Astrocyte (in vitro differentiated cells and primary cell): ENCODE data around the gene KIAA0232. TPM values are rescaled to one million over a fixed set of nuclear protein-coding genes. Genes with fewer than 3 reads are reported as not detected.

Source experiments
- DNase-seq: peaks from one replicate; pipeline ENCODE4 v3.0.0-alpha.2; 2010; ENCODE audit warnings: low read depth
- FAIRE-seq: peaks from 2 replicates; lab custom pipeline; 2011; peaks lifted over from hg19 to GRCh38; lab: Jason Lieb, UNC
- H2AFZ ChIP-seq: 2 replicates; pipeline ENCODE4 v1.6.0; 2012; ENCODE audit warnings: low read depth, low read length, inconsistent platforms
- H3K27ac ChIP-seq: 2 replicates; pipeline ENCODE4 v1.5.1; 2011; ENCODE audit warnings: low read depth, low read length, inconsistent platforms
- H3K27me3 ChIP-seq: 2 replicates; pipeline ENCODE4 v1.6.0; 2011; ENCODE audit warnings: low read length, inconsistent platforms; ENCODE audit not compliant: insufficient read depth
- H3K36me3 ChIP-seq: 2 replicates; pipeline ENCODE4 v1.5.1; 2011; ENCODE audit warnings: low read length, inconsistent platforms; ENCODE audit not compliant: insufficient read depth
- H3K4me1 ChIP-seq: 2 replicates; pipeline ENCODE4 v1.5.1; 2011; ENCODE audit warnings: low read length, inconsistent platforms; ENCODE audit not compliant: insufficient read depth
- H3K4me2 ChIP-seq: 2 replicates; pipeline ENCODE4 v1.6.0; 2012; ENCODE audit warnings: low read length, inconsistent platforms
- H3K4me3 ChIP-seq: 2 replicates; pipeline ENCODE4 v1.5.1; 2011; ENCODE audit warnings: low read depth, mild to moderate bottlenecking, low read length, inconsistent platforms; ENCODE audit not compliant: insufficient read depth
- H3K79me2 ChIP-seq: 2 replicates; pipeline ENCODE4 v1.6.0; 2012; ENCODE audit warnings: mild to moderate bottlenecking, low read length, inconsistent platforms; ENCODE audit not compliant: insufficient read depth
- H3K9ac ChIP-seq: 2 replicates; pipeline ENCODE4 v1.6.0; 2012; ENCODE audit warnings: mild to moderate bottlenecking, low read length, inconsistent platforms
- H3K9me3 ChIP-seq: 2 replicates; pipeline ENCODE4 v1.5.1; 2012; ENCODE audit warnings: low read depth, mild to moderate bottlenecking, low read length, inconsistent platforms; ENCODE audit not compliant: insufficient read depth
- H4K20me1 ChIP-seq: 2 replicates; pipeline ENCODE4 v1.6.0; 2012; ENCODE audit warnings: low read length, inconsistent platforms; ENCODE audit not compliant: insufficient read depth
- H3K27ac Mint-ChIP-seq: one replicate; pipeline ENCODE4 v1.8.0; 2021; ENCODE audit warnings: mild to moderate bottlenecking, mixed read lengths; ENCODE audit not compliant: unreplicated experiment
- H3K27me3 Mint-ChIP-seq: one replicate; pipeline ENCODE4 v1.8.0; 2021; ENCODE audit warnings: low read depth, mixed read lengths; ENCODE audit not compliant: unreplicated experiment
- H3K36me3 Mint-ChIP-seq: one replicate; pipeline ENCODE4 v1.8.0; 2021; ENCODE audit warnings: low read depth, mixed read lengths; ENCODE audit not compliant: unreplicated experiment
- H3K4me1 Mint-ChIP-seq: one replicate; pipeline ENCODE4 v1.8.0; 2021; ENCODE audit warnings: low read depth, mixed read lengths; ENCODE audit not compliant: unreplicated experiment
- H3K4me3 Mint-ChIP-seq: one replicate; pipeline ENCODE4 v1.8.0; 2021; ENCODE audit warnings: mild to moderate bottlenecking, moderate library complexity, mixed read lengths; ENCODE audit not compliant: unreplicated experiment
- H3K9me3 Mint-ChIP-seq: one replicate; pipeline ENCODE4 v1.8.0; 2021; ENCODE audit warnings: mild to moderate bottlenecking, mixed read lengths; ENCODE audit not compliant: unreplicated experiment
- CTCF ChIP-seq: IDR thresholded peaks from 2 replicates; pipeline ENCODE4 v1.5.1; 2011; ENCODE audit warnings: low read depth, mild to moderate bottlenecking, inconsistent platforms, low read length, moderate library complexity; ENCODE audit not compliant: insufficient read depth
- EZH2 ChIP-seq: IDR thresholded peaks from 2 replicates; pipeline ENCODE4 v1.6.1; 2012; ENCODE audit warnings: mild to moderate bottlenecking, low read length, inconsistent platforms; ENCODE audit not compliant: insufficient read depth
- total RNA-seq: library from RNA; stranded (reverse); gene quantifications from 2 replicates; pipeline ENCODE4 v1.2.1, GENCODE V29; 2021

The KIAA0232 gene
- total RNA-seq, 1 donor from 2014 or later: 27.6 TPM

DNA sequence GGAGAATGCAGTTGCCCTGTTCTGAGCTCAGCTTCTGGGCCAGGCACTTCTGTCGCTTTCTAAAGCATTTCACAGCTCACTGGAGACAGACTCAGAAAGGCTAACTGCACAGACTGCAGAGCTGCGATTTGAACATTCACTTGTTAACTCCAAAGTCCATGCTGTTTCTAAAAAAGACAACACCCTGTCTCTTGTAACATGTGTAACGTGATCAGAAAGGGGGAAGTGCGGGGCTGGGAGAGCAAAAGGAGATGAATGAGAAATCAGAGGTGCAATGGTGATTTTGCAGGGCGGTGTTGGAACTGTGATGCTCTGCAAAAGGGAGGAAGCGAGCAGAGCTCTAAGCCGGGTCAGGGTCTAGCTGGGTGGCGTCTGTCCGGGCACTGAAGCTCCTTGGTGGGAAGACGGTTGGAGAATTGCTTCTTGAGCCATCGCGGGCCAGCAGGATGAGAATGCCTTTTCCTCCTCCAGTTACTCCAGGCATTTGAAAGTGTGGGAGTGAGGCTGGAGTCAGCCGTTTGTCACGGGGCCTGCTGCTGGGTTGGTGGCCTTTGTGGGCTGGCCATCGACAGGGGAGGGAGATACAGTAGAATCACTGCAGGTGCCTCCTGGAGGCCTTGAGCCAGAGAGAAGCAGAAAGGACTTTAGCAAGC is 147.4 kb downstream of the KIAA0232 start:
- Histone ChIP-seq H3K4me3 (no peak overlapping the region), H3K79me2 (peaks cover 14% of the 10 kb centered on the region), H4K20me1 (peaks cover 45% of the 10 kb centered on the region), H3K4me2 (peak overlapping the region; percentile 8), H3K27ac (no peak overlapping the region), H2AFZ (no peak overlapping the region), H3K36me3 (no peaks in the 10 kb centered on the region), H3K27me3 (no peaks in the 10 kb centered on the region), H3K9me3 (no peaks in the 10 kb centered on the region), H3K9ac (no peak overlapping the region), H3K4me1 (peaks cover 5% of the 10 kb centered on the region)
- peaks cover 19% of the 10 kb centered on the region for H3K36me3 Mint-ChIP-seq
- peaks cover 4% of the 10 kb centered on the region for H3K9me3 Mint-ChIP-seq
- DNase-seq (no peak), FAIRE-seq (no peak)
- H3K4me3 Mint-ChIP-seq: peak overlapping the region; percentile 22
- no peak for TF ChIP-seq EZH2
- no peak for TF ChIP-seq CTCF
- H3K27ac Mint-ChIP-seq: peak overlapping the region; percentile 76
- no peaks in the 10 kb centered on the region for H3K27me3 Mint-ChIP-seq
- H3K4me1 Mint-ChIP-seq: peaks cover 23% of the 10 kb centered on the region

- Histone ChIP-seq H3K9ac (no peak overlapping the region), H3K36me3 (no peaks in the 10 kb centered on the region), H3K4me3 (no peak overlapping the region), H3K4me2 (no peak overlapping the region), H3K27me3 (no peaks in the 10 kb centered on the region), H3K4me1 (peaks cover 5% of the 10 kb centered on the region), H3K27ac (no peak overlapping the region), H3K79me2 (peaks cover 14% of the 10 kb centered on the region), H4K20me1 (peaks cover 40% of the 10 kb centered on the region), H2AFZ (no peak overlapping the region), H3K9me3 (no peaks in the 10 kb centered on the region)
- Mint-ChIP-seq H3K9me3 (peaks cover 5% of the 10 kb centered on the region), H3K36me3 (peaks cover 14% of the 10 kb centered on the region), H3K27me3 (no peaks in the 10 kb centered on the region), H3K27ac (no peak overlapping the region), H3K4me1 (peaks cover 17% of the 10 kb centered on the region), H3K4me3 (no peak overlapping the region)
- TF ChIP-seq CTCF (no peak), EZH2 (no peak)
- DNase-seq (no peak), FAIRE-seq (no peak)
These were observed 149.9 kb downstream of the KIAA0232 start for GRCh38 chr4:6932475-6932874.

GRCh38 chr4:6932918-6933317 is 150.4 kb downstream of the KIAA0232 start:
- H3K27me3 Mint-ChIP-seq: no peaks in the 10 kb centered on the region
- peaks cover 14% of the 10 kb centered on the region for H3K79me2 ChIP-seq
- DNase-seq (no peak), FAIRE-seq (no peak)
- no peak overlapping the region for H3K4me3 ChIP-seq
- H3K9ac ChIP-seq: no peak overlapping the region
- TF ChIP-seq EZH2 (no peak), CTCF (no peak)
- H4K20me1 ChIP-seq: peaks cover 40% of the 10 kb centered on the region
- peaks cover 5% of the 10 kb centered on the region for H3K9me3 Mint-ChIP-seq
- no peak overlapping the region for H3K27ac Mint-ChIP-seq
- no peaks in the 10 kb centered on the region for H3K9me3 ChIP-seq
- H3K4me1 ChIP-seq: peaks cover 5% of the 10 kb centered on the region
- no peak overlapping the region for H2AFZ ChIP-seq
- no peaks in the 10 kb centered on the region for H3K36me3 ChIP-seq
- H3K27ac ChIP-seq: no peak overlapping the region
- H3K4me3 Mint-ChIP-seq: no peak overlapping the region
- peaks cover 14% of the 10 kb centered on the region for H3K4me1 Mint-ChIP-seq
- H3K4me2 ChIP-seq: no peak overlapping the region
- peaks cover 14% of the 10 kb centered on the region for H3K36me3 Mint-ChIP-seq
- H3K27me3 ChIP-seq: no peaks in the 10 kb centered on the region
